Keratinocyte (primary cell): ENCODE results near the gene AQP5. TPM values are rescaled to one million over a fixed set of nuclear protein-coding genes. Genes with fewer than 3 reads are reported as not detected.

ENCODE experiments used
- DNase-seq: peaks from one replicate; pipeline ENCODE4 v3.0.0-alpha.2; 2011; ENCODE audit warnings: low read depth, missing footprints, low spot score
- FAIRE-seq: peaks from 2 replicates; lab custom pipeline; 2011; peaks lifted over from hg19 to GRCh38; lab: Jason Lieb, UNC
- H2AFZ ChIP-seq: 2 replicates; pipeline ENCODE4 v1.6.0; 2012; ENCODE audit warnings: low read length, control low read depth, inconsistent platforms; ENCODE audit not compliant: control insufficient read depth
- H3K27ac ChIP-seq: 2 replicates; pipeline ENCODE4 v1.5.1; 2011; ENCODE audit warnings: low read length; ENCODE audit not compliant: control insufficient read depth, insufficient read depth
- H3K27me3 ChIP-seq: 3 replicates; pipeline ENCODE4 v1.6.0; 2011; ENCODE audit warnings: low read length; ENCODE audit not compliant: control insufficient read depth, insufficient read depth; ENCODE audit errors: extremely low read depth
- H3K36me3 ChIP-seq, 2 experiments: 2 replicates in 1 of 2; 3 replicates in 1 of 2; pipeline ENCODE4 v1.5.1; 2011; ENCODE audit warnings: low read length in 2 of 2, mild to moderate bottlenecking in 1 of 2; ENCODE audit not compliant: control insufficient read depth in 2 of 2, insufficient read depth in 2 of 2; ENCODE audit errors: extremely low read depth in 1 of 2
- H3K4me1 ChIP-seq: 3 replicates; pipeline ENCODE4 v1.5.1; 2011; ENCODE audit warnings: low read length; ENCODE audit not compliant: control insufficient read depth, insufficient read depth; ENCODE audit errors: extremely low read depth
- H3K4me2 ChIP-seq: 3 replicates; pipeline ENCODE4 v1.6.0; 2011; ENCODE audit warnings: low read depth, low read length; ENCODE audit not compliant: control insufficient read depth, insufficient read depth; ENCODE audit errors: extremely low read depth
- H3K4me3 ChIP-seq, 3 experiments: fragments of 200-600 bp in 1 of 3; sonication (generic) in 1 of 3; 2 replicates in 2 of 3; 3 replicates in 1 of 3; pipeline ENCODE4 v1.5.1; 2011 to 2016; ENCODE audit warnings: low read length in 3 of 3, mild to moderate bottlenecking in 3 of 3, control low read depth in 2 of 3, inconsistent platforms in 1 of 3, low read depth in 1 of 3, mixed read lengths in 1 of 3, mixed run types in 1 of 3, moderate library complexity in 1 of 3; ENCODE audit not compliant: control insufficient read depth in 2 of 3, insufficient read depth in 2 of 3; ENCODE audit errors: extremely low read depth in 1 of 3
- H3K79me2 ChIP-seq: 2 replicates; pipeline ENCODE4 v1.6.0; 2012; ENCODE audit warnings: low read length; ENCODE audit not compliant: control insufficient read depth, insufficient read depth
- H3K9ac ChIP-seq: 3 replicates; pipeline ENCODE4 v1.6.0; 2011; ENCODE audit warnings: low read length; ENCODE audit not compliant: control insufficient read depth, insufficient read depth; ENCODE audit errors: extremely low read depth
- H3K9me1 ChIP-seq: 3 replicates; pipeline ENCODE4 v1.6.0; 2011; ENCODE audit warnings: low read length; ENCODE audit not compliant: control insufficient read depth, insufficient read depth; ENCODE audit errors: extremely low read depth
- H3K9me3 ChIP-seq: 2 replicates; pipeline ENCODE4 v1.5.1; 2012; ENCODE audit warnings: low read depth, low read length; ENCODE audit not compliant: control insufficient read depth
- H4K20me1 ChIP-seq: 3 replicates; pipeline ENCODE4 v1.6.0; 2011; ENCODE audit warnings: low read length; ENCODE audit not compliant: control insufficient read depth, insufficient read depth; ENCODE audit errors: extremely low read depth
- EZH2 ChIP-seq: IDR thresholded peaks from one replicate; pipeline ENCODE4 v1.6.1; 2012; ENCODE audit warnings: inconsistent platforms, mild to moderate bottlenecking, low read length, moderate library complexity
- dilution Hi-C: fragments of 300-500 bp; cut with MboI; formaldehyde crosslinking; loops from one replicate; pipeline ENCODE4 v1.7.0; 2020; ENCODE audit warnings: low sequenced_read_pairs; ENCODE audit not compliant: extremely low pct_ligation_motif_present
- polyA plus RNA-seq, 5 experiments: library from polyadenylated mRNA; depleted of rRNA in 3 of 5; stranded (reverse) in 3 of 5; stranded (forward) in 1 of 5; unstranded in 1 of 5; fragments of >200 nt; gene quantifications; 1 replicate in 1 of 5; 2 replicates in 3 of 5; 3 replicates in 1 of 5; pipeline versions ENCODE4 v1.2.1 to v1.2.3, GENCODE V29; 2011 to 2012; ENCODE audit warnings: missing spikeins in 2 of 5, low read depth in 1 of 5, low replicate concordance in 1 of 5
- TF ChIP-seq, protein P1 (sequence below), 3 experiments: IDR thresholded peaks in 1 of 3; conservative IDR thresholded peaks in 1 of 3; optimal IDR thresholded peaks in 1 of 3; 2 replicates in 2 of 3; 3 replicates in 1 of 3; pipeline versions ENCODE3 to v1.5.1; 2011; ENCODE audit warnings: low read length in 3 of 3, mild to moderate bottlenecking in 3 of 3, moderate library complexity in 2 of 3, control low read depth in 1 of 3, inconsistent platforms in 1 of 3; ENCODE audit not compliant: insufficient read depth in 2 of 3; ENCODE audit errors: extremely low read depth in 1 of 3

Gene AQP5
- polyA plus RNA-seq, 1 donor (not counting 4 experiments of a cell fraction or from before 2014, with no cell fraction given), result not detected

DNA sequence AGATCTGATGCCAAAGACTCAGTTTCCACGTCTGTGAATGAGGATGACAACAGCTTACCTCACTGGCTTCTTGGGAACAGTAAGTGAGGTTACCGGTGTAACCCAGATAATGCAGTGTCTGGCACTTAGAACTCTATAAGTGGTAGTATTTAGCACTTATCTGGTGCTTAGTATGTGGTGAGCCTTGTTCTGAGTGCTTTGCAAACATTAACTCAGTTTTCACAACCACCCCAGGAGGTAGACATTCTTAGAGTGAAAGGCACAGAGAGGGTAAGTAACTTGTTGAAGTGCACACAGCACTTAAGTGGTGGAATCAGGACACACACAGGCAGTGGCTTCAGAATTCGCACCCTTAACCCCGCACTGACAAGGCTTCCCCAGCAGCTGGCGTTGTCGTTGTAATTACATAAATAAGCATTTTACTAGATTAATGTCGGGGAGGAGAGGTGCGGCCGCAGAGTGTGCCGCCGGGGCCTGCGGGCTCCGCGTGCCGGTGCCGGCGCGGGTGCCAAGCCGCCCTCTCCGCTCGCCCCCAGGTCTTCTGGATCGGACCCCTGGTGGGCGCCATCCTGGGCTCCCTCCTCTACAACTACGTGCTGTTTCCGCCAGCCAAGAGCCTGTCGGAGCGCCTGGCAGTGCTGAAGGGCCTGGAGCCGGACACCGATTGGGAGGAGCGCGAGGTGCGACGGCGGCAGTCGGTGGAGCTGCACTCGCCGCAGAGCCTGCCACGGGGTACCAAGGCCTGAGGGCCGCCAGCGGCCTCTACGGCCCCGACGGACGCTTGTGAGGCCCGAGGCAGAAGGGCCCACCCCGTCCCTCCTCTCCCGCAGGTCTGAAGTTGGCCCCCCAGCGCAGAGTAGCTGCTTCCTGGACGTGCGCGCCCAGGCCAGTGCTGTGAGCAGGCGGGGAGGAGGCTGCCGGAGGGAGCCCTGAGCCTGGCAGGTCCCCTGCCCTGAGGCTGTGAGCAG lies 6.5 kb upstream of the AQP5 start:
- Histone ChIP-seq H3K4me1 (no peaks in the 10 kb centered on the region), H3K27me3 (peaks cover 75% of the 10 kb centered on the region), H3K9me1 (no peaks in the 10 kb centered on the region), H3K9ac (no peak overlapping the region), H3K79me2 (no peaks in the 10 kb centered on the region), H2AFZ (no peak overlapping the region), H3K9me3 (no peaks in the 10 kb centered on the region), H3K27ac (no peak overlapping the region), H3K4me2 (no peak overlapping the region), H3K4me3 (no peak overlapping the region), H4K20me1 (no peaks in the 10 kb centered on the region), H3K36me3 (no peaks in the 10 kb centered on the region)
- TF ChIP-seq, protein P1, sequence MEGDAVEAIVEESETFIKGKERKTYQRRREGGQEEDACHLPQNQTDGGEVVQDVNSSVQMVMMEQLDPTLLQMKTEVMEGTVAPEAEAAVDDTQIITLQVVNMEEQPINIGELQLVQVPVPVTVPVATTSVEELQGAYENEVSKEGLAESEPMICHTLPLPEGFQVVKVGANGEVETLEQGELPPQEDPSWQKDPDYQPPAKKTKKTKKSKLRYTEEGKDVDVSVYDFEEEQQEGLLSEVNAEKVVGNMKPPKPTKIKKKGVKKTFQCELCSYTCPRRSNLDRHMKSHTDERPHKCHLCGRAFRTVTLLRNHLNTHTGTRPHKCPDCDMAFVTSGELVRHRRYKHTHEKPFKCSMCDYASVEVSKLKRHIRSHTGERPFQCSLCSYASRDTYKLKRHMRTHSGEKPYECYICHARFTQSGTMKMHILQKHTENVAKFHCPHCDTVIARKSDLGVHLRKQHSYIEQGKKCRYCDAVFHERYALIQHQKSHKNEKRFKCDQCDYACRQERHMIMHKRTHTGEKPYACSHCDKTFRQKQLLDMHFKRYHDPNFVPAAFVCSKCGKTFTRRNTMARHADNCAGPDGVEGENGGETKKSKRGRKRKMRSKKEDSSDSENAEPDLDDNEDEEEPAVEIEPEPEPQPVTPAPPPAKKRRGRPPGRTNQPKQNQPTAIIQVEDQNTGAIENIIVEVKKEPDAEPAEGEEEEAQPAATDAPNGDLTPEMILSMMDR (optimal IDR thresholded peaks at IDR 0.05 in 1 of 3, IDR thresholded peaks at IDR 0.05 in 1 of 3, conservative IDR thresholded peaks at IDR 0.05 in 1 of 3; ENCODE audit: extremely low read depth in 1 of 3, insufficient read depth in 2 of 3, low read length in 3 of 3), result no peak
- TF ChIP-seq EZH2, result peak; percentile 91
- FAIRE-seq (no peak), DNase-seq (no peak)
- dilution Hi-C loops, result no loop called here

DNA sequence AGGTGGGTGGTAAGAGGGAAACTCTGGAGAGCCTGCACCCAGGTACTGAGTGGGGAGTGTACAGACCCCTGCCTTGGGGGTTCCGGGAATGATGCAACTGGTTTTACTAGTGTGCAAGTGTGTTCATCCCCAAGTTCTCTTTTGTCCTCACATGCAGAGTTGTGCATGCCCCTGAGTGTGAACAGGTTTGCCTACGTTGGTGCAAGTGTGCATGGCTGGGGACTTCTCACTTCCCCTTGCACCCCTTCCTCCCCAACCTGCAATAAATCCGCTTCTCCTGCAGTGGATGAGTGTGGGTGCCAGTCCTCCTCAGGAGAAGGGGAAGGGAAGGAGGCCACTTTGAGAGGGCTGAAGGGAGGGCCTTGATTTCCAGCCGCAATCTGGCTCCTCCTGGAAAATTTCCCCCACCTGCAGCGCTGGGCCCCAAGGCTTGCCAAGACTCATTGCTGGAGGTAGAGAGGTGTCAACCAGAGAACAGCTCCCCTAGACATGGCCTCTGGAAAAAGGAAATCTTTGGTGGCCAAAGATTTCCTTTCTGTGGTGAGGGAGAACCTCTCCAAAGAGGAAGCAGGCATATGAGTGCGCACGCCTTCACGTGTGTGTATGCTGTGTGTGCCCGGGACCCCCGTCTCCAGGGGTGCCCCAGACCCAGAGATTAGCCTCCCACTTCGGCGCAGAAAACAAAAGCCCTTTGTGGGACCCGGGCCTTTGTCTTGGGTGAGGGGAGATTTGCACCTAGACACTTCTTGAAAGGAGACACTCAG lies 5.6 kb upstream of the AQP5 start:
- H3K27me3 ChIP-seq, result peaks cover 80% of the 10 kb centered on the region
- no peak overlapping the region for H3K4me2 ChIP-seq
- no peak overlapping the region for H3K9ac ChIP-seq
- H3K9me1 ChIP-seq, result no peaks in the 10 kb centered on the region
- no peak overlapping the region for H3K27ac ChIP-seq
- FAIRE-seq (no peak), DNase-seq (no peak)
- H3K4me1 ChIP-seq, result no peaks in the 10 kb centered on the region
- no peaks in the 10 kb centered on the region for H3K36me3 ChIP-seq
- TF ChIP-seq, protein P1 (optimal IDR thresholded peaks at IDR 0.05 in 1 of 3, IDR thresholded peaks at IDR 0.05 in 1 of 3, conservative IDR thresholded peaks at IDR 0.05 in 1 of 3; ENCODE audit: extremely low read depth in 1 of 3, insufficient read depth in 2 of 3, low read length in 3 of 3), result no peak
- no peak for TF ChIP-seq EZH2
- no peak overlapping the region for H3K4me3 ChIP-seq
- dilution Hi-C loops, result no loop called here
- no peaks in the 10 kb centered on the region for H4K20me1 ChIP-seq
- H2AFZ ChIP-seq, result no peak overlapping the region
- no peaks in the 10 kb centered on the region for H3K79me2 ChIP-seq
- H3K9me3 ChIP-seq, result no peaks in the 10 kb centered on the region
